ENCODE measurements around the gene ZSWIM1. TPM values are rescaled to one million over a fixed set of nuclear protein-coding genes. Genes with fewer than 3 reads are reported as not detected.

ZSWIM1 gene
- total and polyA plus RNA-seq, 2 of the 13 experiments (the other 11 are each of a cell fraction or from before 2014, with no cell fraction given) = 9.5 to 11.7 TPM

- TF ChIP-seq ARNTL (CRISPR knock-in tag; IDR thresholded peaks at IDR 0.05) = peak; percentile 33; the same call in 1 of the 2 replicates
- TF ChIP-seq JDP2 (CRISPR knock-in tag; IDR thresholded peaks at IDR 0.05; ENCODE audit: borderline replicate concordance) = no peak
- TF ChIP-seq ZFP36L2 (CRISPR knock-in tag; IDR thresholded peaks at IDR 0.05) = no peak
- no peak for TF ChIP-seq ZNF839 (CRISPR knock-in tag; IDR thresholded peaks at IDR 0.05; ENCODE audit: borderline replicate concordance)
Observed at GRCh38 chr20:45921337-45922189, 40.5 kb downstream of the ZSWIM1 start (continued).

GRCh38 chr20:45924391-45925261 lies 43.6 kb downstream of the ZSWIM1 start:
- Histone ChIP-seq H3K27ac (ENCODE audit: extremely low read length, insufficient read depth, low read length) (no peak overlapping the region), H3K79me2 (ENCODE audit: insufficient read depth, low read length) (no peaks in the 10 kb centered on the region), H3K4me3 (replicated peaks in 1 of 3; ENCODE audit: insufficient read depth in 1 of 3, low read depth in 2 of 3, low read length in 3 of 3) (peak overlapping the region in 2 of 3 experiments; percentile 20 to 52; a peak in 2 of 6 replicates), H3K4me1 (ENCODE audit: insufficient read depth, low read length) (peaks cover 84% of the 10 kb centered on the region), H3K27me3 (ENCODE audit: control insufficient read depth in 1 of 2, insufficient read depth in 2 of 2, low read length in 2 of 2) (no peaks in the 10 kb centered on the region; a peak in 1 of 5 replicates), H3K36me3 (replicated peaks in 1 of 2; ENCODE audit: control insufficient read depth in 1 of 2, insufficient read depth in 2 of 2, low read length in 2 of 2) (no peaks in the 10 kb centered on the region), H4K20me1 (ENCODE audit: insufficient read depth, low read length) (no peaks in the 10 kb centered on the region), H2AFZ (ENCODE audit: low read length) (peak overlapping the region; percentile 24), H3K9ac (ENCODE audit: insufficient read depth, low read depth, low read length) (peak overlapping the region; percentile 23; the same call in 1 of the 2 replicates), H3K4me2 (ENCODE audit: low read depth, low read length) (peak overlapping the region; percentile 68), H3K9me3 (ENCODE audit: low read length) (no peaks in the 10 kb centered on the region)
- in situ Hi-C loops (cut with HindIII; ENCODE audit: extremely low pct_ligation_motif_present, low pct_unique_long_range_greater_than_20kb) = no loop called here
- FAIRE-seq (no peak), ATAC-seq (peak; percentile 15), DNase-seq (ENCODE audit: low spot score) (peak; percentile 66)
- ChIA-PET CTCF (ENCODE audit: low intra/inter-chr PET ratio, low total read pairs) (no interaction called here), POLR2A (interaction anchor here (1.0 to 6.0 kb wide), 13 partner anchors 10 to 98 kb away, joined by 3 to 100 read pairs (median 9); partner anchors contain the start of genes ACOT8, CTSA, NEURL2 and PCIF1)
- WGBS (ENCODE audit: low lambda C conversion rate) = 25% methylated on average over 21 of the region's 21 CpGs
- intact Hi-C loops (cut with micrococcal nuclease; ENCODE audit: unreplicated experiment) = loop anchor here (2.0 kb wide), 1 partner anchor 16 kb away; no protein-coding TSS in a partner anchor
- no TSS peak for BruUV-seq (replicated peaks)
- TF ChIP-seq ZNF746 (CRISPR knock-in tag; IDR thresholded peaks at IDR 0.05) (0 out of 2 replicates have a peak, but pooled peaks have one; percentile 35), PITX1 (CRISPR knock-in tag; IDR thresholded peaks at IDR 0.05) (peak; percentile 65; the same call in 1 of the 2 replicates), HNF1A (IDR thresholded peaks at IDR 0.05; ENCODE audit: low read depth) (no peak), HNF1A (CRISPR knock-in tag; IDR thresholded peaks at IDR 0.05; ENCODE audit: borderline replicate concordance) (0 out of 2 replicates have a peak, but pooled peaks have one; percentile 16), THAP7 (CRISPR knock-in tag; IDR thresholded peaks at IDR 0.05) (0 out of 2 replicates have a peak, but pooled peaks have one; percentile 31), FOXK2 (IDR thresholded peaks at IDR 0.05) (peak; percentile 78), TBP (CRISPR knock-in tag; IDR thresholded peaks at IDR 0.05) (no peak), HNF4A (CRISPR knock-in tag; IDR thresholded peaks at IDR 0.05) (peak; percentile 24; the same call in 1 of the 2 replicates), RAD21 (CRISPR knock-in tag; IDR thresholded peaks at IDR 0.05) (peak; percentile 25; the same call in 1 of the 2 replicates), ELF3 (CRISPR knock-in tag; IDR thresholded peaks at IDR 0.05) (peak; percentile 49; the same call in 1 of the 2 replicates), LCORL (IDR thresholded peaks at IDR 0.05) (no peak), LCORL (CRISPR knock-in tag; IDR thresholded peaks at IDR 0.05) (0 out of 2 replicates have a peak, but pooled peaks have one; percentile 33), SMYD3 (CRISPR knock-in tag; IDR thresholded peaks at IDR 0.05) (0 out of 2 replicates have a peak, but pooled peaks have one; percentile 35)
